GF-D8 (cell line): ENCODE data around the gene NFKBIA.
"Not testable (repeated sequence)": the region's sequence is repeated elsewhere in the genome, so short reads cannot be mapped to it uniquely, and the experiment has no call there.

Experiments used
- DNase-seq: peaks from one replicate; lab custom pipeline; 2025; lab: John Stamatoyannopoulos, UW

NFKBIA gene

DNA sequence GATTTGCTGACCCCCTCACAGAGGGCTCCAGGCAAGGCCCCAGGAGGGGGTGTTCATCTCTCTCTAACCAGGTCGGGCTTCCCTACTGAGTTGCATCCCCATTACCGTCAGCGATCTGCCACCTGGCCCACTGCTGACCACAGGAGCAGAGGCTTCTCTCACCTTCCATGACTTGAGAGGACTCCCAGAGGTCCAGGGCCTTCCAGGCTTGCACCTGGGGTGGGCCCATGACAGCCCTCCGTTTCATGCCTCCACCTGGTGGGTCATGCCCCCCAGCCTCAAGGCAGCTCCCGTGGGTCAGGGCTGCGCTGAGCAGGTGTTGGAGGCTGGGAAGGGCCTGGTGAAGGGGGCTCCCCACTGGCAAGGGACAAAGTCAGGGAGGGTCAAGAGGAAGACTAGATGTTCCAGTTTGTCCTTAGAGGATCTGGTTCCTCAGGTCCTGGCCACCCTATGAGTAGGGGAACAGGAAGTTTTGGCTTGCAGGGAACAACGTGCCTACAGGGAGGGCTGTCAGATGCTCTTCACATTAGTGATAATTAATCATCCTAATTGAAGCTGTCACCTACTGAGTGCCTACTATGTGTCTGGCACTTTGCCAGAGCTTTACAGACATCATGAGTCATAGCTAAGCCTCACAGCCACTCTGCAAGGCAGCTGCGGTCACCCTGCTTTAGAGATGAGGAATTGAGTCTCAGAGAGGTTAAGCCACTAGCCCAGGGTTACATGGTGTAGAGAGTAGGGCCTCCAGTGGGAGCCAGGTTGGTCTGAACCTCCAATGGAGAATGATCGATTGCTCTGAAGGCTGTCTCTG lies 13.8 kb downstream of the NFKBIA start:
- no peak for DNase-seq

DNA sequence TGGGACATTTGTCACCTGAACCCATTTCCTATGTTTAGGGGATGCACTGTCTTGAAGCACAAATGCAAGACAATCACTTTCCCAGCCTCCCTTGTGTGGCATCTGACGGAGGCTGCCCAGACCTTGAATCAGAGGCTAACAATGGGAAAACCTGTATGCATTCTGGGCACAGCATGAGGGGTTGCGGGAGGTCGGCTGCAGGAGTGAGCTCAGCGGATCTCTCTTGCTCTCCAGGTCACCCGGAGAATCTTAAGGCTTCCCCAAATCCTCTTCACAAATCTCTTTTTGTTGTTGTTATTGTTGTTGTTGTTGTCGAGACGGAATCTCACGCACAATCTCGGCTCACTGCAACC lies 15.3 kb downstream of the NFKBIA start:
- DNase-seq = no peak

DNA sequence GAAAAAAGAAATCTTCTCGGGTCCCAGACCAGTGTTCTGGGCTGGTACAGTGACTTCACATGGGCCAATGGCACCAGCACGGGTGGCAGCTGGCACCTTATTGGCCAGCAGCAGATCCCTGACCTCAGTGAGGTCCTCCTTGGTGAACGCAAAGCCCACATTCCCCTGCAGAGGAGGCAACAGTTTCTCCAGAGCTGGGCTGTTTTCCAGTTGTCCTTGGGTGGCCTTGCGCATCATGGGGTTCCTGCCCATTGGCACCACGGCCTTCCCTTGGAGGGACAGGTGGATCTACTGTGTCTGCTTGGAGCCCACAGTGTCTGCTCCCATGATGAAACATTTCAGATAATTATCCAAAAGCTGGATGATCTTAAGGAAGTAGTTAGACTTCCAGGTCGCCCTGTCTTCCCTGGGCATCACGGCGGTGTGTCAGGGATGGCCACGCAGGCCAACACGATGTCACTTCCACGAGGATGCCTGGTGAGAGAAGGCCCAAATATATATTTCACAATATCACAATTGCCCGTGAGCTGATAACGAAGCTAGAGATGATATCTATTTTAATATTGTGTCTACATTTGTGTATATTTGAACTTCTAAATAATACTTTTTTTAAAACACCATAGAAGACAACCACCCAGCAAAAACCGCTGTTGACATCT lies 15.8 kb downstream of the NFKBIA start:
- no peak for DNase-seq

DNA sequence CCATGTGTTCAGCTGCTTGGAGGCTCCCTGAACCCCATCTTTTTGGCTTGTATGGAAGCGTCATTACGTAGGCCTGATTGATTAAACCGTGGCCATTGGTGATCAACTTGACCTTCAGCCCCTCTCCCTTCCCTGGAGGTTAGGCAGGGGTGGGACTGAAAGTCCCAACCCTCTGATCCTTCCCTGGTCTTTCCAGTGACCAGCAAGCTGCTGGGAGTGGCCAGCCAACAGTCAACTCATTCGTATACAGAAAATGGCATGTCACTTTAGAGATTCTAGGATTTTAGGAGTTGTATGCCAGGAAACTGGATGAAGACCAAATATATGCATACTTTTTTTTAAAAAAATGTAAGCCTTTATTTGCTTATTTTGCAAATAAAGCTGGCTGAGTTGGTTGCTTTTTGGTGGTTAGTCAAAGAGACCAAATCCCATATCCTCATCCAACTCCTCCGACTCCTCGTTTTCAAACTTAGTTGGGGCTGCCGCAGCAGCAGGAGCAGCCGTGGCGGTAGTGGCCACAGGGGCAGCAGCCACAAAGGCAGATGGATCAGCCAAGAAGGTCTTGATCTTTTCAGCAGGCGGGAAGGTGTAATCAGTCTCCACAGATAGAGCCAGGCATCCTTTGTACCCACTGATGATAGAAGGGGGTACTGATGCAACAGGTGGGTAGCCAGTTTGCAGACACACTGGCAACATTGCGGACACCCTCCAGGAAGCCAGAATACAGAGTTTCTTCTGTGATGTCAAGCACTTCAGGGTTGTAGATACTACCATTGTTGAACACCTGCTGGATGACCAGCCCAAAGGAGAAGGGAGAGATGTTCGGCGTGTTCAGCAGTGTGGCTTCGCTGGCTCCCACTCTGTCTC lies 16.6 kb downstream of the NFKBIA start:
- DNase-seq = no peak

DNA sequence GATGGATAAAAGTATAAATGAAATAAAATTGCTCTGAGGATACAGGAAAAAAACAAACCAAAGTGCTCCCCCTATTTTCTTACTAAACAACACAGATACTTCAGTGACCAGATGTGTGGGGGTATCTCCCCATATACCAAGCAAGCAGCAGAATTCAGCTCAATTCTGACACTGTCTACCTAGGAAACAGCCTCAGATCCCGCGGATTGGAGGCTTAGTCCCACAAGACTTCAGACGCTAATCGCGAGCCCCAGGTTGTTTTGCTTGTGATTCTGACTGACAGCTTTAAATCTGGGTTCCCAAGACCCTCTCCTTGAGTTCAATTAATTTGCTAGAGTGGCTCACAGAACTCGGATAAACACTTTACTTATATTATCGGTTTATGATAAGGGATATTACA lies 17.3 kb downstream of the NFKBIA start:
- DNase-seq = no peak

DNA sequence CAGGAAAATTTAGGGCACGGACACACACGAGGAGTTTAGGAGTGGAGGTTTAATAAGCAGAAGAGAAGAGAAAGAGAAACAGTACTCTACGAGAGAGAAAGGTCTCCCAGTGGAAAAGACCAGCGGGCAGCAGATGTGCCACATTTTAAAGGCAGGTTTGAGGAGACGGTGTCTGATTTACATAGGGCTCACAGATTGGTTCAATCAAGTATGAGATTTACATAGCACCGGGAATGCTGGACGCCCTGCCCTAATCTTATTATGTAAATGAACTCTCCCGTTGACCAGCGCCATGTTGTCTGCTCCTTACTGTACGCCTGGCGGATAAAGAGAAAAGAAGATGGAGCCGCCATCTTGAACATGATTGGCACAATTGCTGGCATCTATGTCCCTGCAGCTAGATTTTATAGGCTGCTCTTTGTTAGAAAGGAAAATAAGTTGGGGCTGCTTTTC lies 17.9 kb downstream of the NFKBIA start:
- DNase-seq = no peak

DNA sequence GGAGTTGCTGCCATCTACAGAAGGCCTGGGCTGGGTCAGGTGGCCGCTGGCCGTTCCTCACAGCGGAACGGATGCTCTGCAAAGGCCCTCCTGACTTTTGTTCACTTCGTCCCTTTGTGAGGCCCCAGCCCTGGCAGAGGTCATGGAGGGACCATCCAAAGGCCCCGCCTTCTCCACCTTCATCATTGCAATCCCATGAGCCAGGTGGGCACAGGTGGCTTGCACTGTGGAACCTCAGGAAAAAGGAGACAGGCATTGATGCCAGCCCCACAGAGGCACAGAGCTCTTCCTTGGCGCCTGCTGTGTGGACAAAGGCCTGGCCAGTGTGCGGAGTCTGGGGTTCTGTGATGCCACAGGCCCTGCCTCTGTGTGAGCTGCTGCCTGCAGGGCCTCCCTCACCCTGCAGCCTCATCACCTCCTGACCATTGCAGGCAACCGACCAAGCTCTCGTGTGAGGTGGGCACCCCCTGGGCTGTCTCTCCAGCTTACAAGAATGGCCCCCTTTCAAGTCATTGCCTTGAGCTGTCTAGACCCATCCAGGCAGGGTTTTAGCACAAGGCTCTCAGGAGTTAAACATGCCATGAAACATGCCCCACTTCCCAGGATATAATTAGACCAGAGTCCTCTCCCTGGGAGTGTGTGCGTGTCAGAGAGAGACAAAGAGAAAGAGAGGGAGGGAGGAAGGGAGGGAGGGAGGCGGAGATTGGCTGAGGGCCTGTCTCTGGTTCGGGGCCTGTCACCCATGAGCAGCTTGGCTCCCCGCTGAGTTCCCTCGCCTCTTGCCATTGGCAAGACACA lies 19.3 kb downstream of the NFKBIA start:
- DNase-seq = no peak

DNA sequence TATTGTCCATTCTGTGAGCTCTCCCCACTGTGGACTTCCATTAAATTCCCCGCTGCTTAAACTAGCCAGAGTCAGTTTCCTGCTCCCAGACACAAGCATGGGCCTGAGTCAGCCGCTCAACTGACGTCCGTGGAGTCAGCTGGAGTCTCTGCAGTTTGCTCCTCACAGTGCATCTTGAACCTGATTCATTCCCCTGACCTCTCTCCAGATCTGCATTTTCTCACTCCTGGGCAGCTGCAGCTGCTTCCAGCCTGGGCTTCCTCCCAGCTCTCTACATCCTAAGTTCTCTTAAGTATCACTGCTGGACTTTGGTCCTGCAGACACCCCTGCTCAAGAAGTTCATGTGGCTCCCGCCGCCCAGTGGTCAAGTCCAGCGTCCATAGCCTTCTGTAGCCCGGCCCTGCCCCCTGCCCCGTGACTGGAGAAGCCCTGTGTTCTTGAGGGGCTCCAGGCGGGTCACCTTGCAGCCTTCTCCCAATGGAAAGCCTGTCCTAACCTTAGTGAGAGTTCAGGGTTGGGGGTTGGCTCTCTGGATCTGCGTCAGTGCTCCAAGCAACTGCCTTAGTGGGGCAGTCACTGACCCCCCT lies 20.0 kb downstream of the NFKBIA start:
- no peak for DNase-seq

DNA sequence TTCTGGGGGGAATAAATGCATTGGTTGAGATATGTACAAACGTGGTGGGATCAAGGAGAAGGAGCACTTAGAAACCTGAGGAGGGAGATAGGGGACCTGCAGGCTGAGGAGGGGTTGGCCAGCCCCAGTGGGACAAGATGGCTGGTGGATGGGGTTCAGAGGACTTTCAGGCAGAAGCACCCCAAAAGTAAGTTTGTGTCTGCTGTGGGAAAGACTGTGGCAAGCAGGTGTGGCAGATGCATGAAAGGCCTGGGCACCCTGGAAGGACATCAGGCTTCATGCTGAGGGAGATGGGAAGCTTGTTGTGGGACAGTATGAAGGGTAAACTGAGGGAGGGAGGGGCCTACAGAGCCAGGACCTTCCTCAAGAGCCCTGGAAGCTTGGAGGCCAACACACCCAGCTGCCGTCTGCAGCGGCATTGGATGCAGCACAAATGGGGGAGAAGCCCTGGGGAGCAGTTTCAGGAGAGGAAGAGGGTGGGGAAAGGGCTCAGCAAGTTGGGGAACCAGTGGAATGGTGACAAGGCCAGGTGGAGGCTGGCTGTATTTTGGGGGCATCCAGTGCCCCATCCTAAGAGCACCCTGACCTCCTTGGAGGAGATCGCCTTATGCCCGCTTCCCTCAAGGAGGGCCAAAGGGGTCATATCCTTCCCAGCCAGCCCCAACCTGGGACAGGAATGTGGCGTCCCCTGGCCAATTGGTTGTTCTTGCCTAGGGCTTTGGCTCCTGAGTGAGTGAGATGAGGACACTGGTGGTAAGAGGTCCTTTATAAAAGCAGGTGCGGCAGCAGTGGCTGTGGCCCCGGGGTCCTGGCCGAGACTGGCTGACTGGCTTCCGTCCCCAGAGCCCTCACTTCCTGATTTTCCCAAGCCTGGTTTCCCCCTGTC lies 20.7 kb downstream of the NFKBIA start:
- DNase-seq = no peak

DNA sequence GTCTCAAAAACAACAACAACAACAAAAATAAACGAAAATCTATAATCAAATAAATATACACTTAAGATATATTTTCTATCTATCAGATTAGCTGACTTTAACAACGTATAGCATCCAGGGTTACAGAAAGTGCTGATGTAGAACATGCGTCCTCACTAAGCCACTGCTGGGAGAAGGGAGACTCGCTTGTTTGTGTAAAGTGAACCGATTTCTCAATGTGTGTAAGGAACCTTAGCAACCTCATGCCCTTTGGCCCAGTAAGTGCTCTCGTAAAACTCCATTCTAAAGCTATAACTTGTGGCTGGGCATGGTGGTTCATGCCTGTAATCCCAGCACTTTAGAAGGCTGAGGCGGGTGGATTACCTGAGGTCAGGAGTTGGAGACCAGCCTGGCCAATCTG lies 23.8 kb downstream of the NFKBIA start:
- DNase-seq = no peak

DNA sequence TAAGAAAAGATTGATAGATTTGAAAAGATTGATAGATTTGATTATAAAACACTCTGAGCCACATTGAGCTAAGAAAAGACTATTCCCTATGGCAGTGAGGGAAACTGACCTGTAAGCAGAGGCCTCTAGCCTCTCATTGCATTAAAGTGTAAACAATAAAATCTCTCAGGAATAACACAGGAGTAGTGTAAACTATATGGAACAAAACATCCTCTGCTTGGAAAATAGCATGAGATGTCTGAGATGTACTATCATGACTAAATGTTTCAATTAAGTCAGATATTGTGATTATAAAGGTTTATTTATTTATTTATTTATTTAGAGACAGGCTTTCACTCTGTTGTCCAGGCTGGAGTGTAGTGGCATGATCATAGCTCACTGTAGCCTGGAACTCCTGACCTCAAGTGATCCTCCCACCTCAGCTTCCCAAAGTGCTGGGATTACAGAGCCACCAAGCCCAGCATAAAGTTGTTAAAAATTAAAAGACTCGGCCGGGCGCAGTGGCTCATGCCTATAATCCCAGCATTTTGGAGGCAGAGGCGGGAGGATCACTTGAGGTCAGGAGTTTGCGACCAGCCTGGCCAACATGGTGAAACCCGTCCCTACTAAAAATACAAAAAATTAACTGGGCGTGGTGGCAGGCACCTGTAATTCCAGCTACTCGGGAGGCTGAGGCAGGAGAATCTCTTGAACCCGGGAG lies 25.2 kb downstream of the NFKBIA start:
- DNase-seq = not testable (repeated sequence)

DNA sequence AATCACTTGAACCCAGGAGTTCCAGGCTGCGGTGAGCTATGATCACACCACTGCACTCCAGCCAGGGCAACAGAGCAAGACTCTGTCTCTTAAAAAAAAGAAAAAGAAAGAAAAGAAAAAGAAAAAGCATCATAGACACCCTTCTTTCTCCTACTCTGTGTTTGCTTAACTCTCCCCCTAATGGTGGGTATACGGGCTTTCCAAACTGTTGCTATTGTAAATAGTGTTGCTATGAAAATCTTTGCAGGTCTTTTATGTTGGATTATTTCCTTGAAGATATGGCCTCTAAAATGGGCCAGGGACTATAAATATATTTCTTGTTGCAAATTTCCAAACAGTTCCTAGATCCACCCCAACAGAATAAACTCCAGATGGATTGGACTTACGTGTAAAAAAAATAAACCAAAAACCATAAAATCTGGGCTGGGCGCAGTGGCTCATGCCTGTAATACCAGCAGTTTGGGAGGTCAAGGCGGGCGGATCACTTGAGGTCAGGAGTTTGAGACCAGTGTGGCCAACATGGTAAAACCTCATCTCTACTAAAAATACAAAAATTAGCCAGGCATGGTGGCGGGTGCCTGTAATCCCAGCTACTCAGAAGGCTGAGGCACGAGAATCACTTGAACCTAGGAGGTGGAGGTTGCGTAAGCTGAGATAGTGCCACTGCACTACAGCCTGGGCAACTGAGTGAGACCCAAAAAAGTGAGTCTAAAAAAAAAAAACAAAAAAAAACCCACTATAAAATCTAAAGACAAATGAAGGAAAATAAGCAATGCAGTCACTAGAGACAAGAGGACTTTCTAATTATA lies 25.9 kb downstream of the NFKBIA start:
- no peak for DNase-seq

DNA sequence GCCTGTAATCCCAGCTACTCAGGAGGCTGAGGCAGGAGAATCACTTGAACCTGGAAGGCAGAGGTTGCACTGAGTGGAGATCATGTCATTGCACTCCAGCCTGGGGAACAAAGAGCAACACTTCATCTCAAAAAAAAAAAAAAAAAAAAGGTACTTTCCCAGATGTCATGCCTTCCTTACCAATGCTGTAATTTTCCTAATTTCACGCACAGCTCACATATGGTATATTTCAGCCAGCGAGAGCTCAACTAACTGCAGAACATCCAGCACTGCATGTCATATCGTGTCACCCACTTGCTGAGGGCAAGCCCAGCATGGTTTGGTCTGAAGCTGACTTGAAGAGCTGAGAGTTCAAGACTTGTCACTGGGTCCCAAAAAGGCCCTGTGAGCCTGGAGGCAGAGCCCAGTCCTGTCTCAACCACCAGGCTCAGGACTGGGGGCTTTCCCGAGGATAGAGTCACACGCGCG lies 29.0 kb downstream of the NFKBIA start:
- no peak for DNase-seq

DNA sequence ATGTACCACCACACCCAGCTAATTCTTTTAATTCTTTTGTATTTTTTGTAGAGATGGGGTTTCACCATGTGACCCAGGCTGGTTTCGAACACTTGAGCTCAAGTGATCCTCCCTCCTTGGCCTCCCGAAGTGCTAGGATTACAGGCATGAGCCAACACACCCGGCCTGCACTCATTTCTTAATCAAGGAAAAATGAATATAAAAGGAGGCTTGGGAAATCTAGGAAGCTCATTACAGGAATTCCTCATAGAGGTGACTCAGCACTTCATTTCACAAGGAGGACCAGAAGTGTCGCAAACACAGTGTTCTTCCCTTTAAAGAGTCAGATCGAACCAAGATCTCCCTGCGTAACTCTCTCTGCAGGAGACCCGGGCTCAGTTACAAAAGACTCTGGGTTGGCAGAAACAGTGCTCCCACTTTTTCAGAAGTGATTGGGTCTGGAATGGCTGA lies 30.3 kb downstream of the NFKBIA start:
- DNase-seq = peak; percentile 72

DNA sequence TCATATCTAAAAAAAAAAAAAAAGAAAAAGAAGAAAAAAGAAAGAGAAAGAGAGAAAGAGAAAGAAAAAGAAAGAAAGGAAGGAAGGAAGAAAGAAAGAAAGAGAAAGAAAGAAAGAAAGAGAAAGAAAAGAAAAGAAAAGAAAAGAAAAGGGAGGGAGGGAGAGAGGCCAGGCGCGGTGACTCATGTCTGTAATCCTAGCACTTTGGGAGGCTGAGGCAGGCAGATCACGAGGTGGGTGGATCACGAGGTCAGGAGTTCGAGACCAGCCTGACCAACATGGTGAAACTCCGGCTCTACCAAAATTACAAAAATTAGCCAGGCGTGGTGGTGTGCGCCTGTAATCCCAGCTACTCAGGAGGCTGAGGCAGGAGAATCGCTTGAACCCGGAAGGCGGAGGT lies 31.3 kb downstream of the NFKBIA start:
- not testable (repeated sequence) for DNase-seq

DNA sequence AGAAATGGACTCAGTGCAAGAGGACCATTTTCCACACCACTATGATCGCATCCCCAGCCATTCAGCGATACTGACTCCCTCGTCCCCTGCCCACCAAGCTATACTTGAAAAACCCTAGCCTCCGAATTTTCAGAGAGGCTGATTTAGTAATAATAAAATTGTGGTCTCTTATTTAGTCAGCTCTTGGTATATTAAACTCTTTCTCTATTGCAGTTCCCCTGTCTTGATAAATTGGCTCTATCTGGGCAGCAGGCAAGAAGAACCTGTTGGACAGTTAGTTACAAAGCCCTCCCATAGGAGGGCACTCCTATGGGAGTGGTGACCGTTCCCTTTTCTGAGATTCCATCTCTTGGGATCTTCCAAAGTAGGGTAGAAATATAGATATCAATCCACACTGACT lies 33.6 kb downstream of the NFKBIA start:
- DNase-seq = no peak

DNA sequence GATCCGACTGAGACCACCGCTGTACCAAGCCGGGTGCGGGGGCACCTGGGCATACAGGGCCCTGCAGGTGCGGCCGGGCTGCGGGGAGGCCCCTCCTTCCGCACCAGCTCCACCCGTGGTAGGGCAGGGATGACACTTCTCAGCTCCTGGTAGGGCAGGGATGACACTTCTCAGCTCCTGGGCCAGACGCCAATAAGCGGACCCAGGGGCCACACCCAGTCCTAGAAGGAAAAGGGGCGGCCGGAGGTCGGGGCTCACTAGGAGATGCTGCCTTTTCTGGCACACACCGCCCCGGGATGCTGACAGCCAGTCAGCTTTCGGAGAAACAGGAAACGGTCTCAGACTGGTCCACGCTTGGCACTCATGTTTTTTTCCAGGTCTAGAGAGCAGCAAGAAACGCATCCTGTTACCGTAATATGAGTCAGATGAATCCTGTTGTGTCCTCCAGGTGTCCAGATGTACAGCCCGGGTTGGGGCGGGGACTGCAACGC lies 34.8 kb downstream of the NFKBIA start:
- DNase-seq = no peak

DNA sequence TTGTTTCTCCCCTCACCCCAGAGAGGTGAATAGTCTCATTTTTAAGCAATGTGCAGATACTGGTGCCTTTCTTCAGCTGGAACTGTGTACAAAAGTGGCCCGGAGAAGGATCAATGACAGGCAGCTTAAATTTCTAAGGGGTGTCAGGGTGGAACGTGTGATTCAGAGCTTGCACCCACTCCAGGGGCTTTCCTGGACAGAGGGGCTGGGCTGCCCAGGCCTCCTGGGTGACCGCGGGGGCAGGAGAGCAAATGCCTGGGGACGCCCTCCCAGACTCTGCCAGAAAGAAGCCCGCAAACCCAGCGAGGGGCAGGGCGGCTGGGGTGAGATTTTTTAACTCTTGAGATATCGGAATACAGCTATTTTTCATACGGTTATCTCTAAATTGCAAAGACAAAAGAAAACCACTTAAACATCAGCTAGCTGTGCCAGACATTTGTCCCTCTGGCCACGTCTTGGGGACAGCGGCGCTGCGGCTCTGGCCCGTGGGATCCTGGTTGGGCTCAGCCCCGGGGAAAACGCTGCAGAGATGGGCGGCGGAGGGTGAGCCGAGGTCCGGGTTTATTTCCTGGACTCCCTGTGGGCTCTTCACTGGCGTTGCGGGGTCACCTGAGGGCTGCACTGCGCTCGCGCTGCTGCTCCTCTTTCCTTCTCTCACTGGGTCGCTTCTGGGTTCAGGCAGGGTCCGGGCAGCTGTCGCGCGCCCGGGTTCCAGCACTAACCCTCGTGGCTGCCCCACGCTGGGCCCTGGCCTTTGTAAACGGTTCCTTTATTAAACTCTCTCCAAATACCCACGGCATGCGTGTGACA lies 35.8 kb downstream of the NFKBIA start:
- DNase-seq = no peak
